A549 (cell line): Measurements from ENCODE around the gene GATB.

Experiments
- BHLHE40 ChIP-seq: IDR thresholded peaks from 2 replicates; pipeline ENCODE4 v1.6.1; 2012; ENCODE audit warnings: low read depth, low read length, inconsistent platforms
- CTCF ChIP-seq: fragments of >200 bp; sonication (Bioruptor Twin); formaldehyde crosslinking; IDR thresholded peaks from 3 replicates; pipeline ENCODE4 v1.5.1; 2016
- EP300 ChIP-seq, 2 experiments: fragments of >200 bp; sonication (Bioruptor Twin); formaldehyde crosslinking; IDR thresholded peaks; 2 replicates in 1 of 2; 3 replicates in 1 of 2; pipeline ENCODE4 v1.6.1; 2016 to 2017
- JUN ChIP-seq, 2 experiments: fragments of >200 bp; sonication (Bioruptor Twin); formaldehyde crosslinking; IDR thresholded peaks; 2 replicates in 1 of 2; 3 replicates in 1 of 2; pipeline ENCODE4 v1.6.1; 2016 to 2017
- KDM5A ChIP-seq: fragments of 200-600 bp; sonication (generic); IDR thresholded peaks from 2 replicates; pipeline ENCODE4 v1.6.1; 2016; ENCODE audit warnings: antibody characterized with exemption, mild to moderate bottlenecking
- MAX ChIP-seq: IDR thresholded peaks from 2 replicates; pipeline ENCODE4 v1.6.1; 2012
- NFE2L2 ChIP-seq: fragments of 150-350 bp; conservative IDR thresholded peaks from 2 replicates; pipeline ENCODE4 v1.6.1; 2014; ENCODE audit warnings: low read length
- PHF8 ChIP-seq: fragments of 200-600 bp; sonication (generic); IDR thresholded peaks from 2 replicates; pipeline ENCODE4 v1.6.1; 2016; ENCODE audit warnings: low read depth, mild to moderate bottlenecking, antibody characterized with exemption, moderate library complexity, borderline replicate concordance
- POLR2A ChIP-seq: IDR thresholded peaks from 2 replicates; pipeline ENCODE4 v1.6.1; 2012; ENCODE audit warnings: mild to moderate bottlenecking, low read length
- POLR2AphosphoS2 ChIP-seq: conservative IDR thresholded peaks from 2 replicates; pipeline ENCODE4 v1.6.1; 2012; ENCODE audit warnings: low read length, improper control_type of control experiment, inconsistent platforms
- REST ChIP-seq: fragments of 200-600 bp; sonication (generic); IDR thresholded peaks from 2 replicates; pipeline ENCODE4 v1.6.1; 2016; ENCODE audit warnings: antibody characterized with exemption, mild to moderate bottlenecking, moderate library complexity
- ZFP36 ChIP-seq: fragments of 450-650 bp; IDR thresholded peaks from 2 replicates; pipeline ENCODE4 v1.6.1; 2014; ENCODE audit warnings: borderline replicate concordance; ENCODE audit not compliant: partially characterized antibody

GRCh38 chr4:151659601-151660364 lies 101.0 kb downstream of the GATB start:
- no peak for TF ChIP-seq CTCF
- TF ChIP-seq POLR2A = no peak
- no peak for TF ChIP-seq BHLHE40
- no peak for TF ChIP-seq ZFP36
- no peak for TF ChIP-seq EP300 (IDR thresholded peaks at IDR 0.05)
- TF ChIP-seq KDM5A = no peak
- TF ChIP-seq JUN (IDR thresholded peaks at IDR 0.05) = no peak
- no peak for TF ChIP-seq NFE2L2
- no peak for TF ChIP-seq MAX
- TF ChIP-seq PHF8 = no peak
- no peak for TF ChIP-seq POLR2AphosphoS2
- TF ChIP-seq REST = no peak
